HEK293T (cell line): Measurements from ENCODE around the gene RSF1.

ENCODE experiments used
- ARNT ChIP-seq: fragments of 450-650 bp; IDR thresholded peaks from 2 replicates; pipeline ENCODE4 v1.6.1; 2017; ENCODE audit warnings: mild to moderate bottlenecking
- CTBP1 ChIP-seq: fragments of 450-650 bp; IDR thresholded peaks from 2 replicates; pipeline ENCODE4 v1.6.1; 2016; ENCODE audit warnings: borderline replicate concordance
- ELF4 ChIP-seq: fragments of 450-650 bp; IDR thresholded peaks from 2 replicates; pipeline ENCODE4 v1.6.1; 2017; ENCODE audit warnings: antibody characterized with exemption
- HDGF ChIP-seq: fragments of 450-650 bp; IDR thresholded peaks from 2 replicates; pipeline ENCODE4 v1.6.1; 2017; ENCODE audit warnings: antibody characterized with exemption, borderline replicate concordance
- L3MBTL2 ChIP-seq: fragments of 450-650 bp; conservative IDR thresholded peaks from 2 replicates; pipeline ENCODE4 v1.6.1; 2016; ENCODE audit warnings: mild to moderate bottlenecking
- LEF1 ChIP-seq: fragments of 450-650 bp; IDR thresholded peaks from 2 replicates; pipeline ENCODE4 v1.6.1; 2017; ENCODE audit warnings: mild to moderate bottlenecking, borderline replicate concordance
- SP1 ChIP-seq: fragments of 450-650 bp; IDR thresholded peaks from 2 replicates; pipeline ENCODE4 v1.6.1; 2017
- SUZ12 ChIP-seq: fragments of 450-650 bp; IDR thresholded peaks from 2 replicates; pipeline ENCODE4 v1.6.1; 2016; ENCODE audit warnings: mild to moderate bottlenecking
- TF ChIP-seq, protein P1 (sequence below): fragments of 450-650 bp; IDR thresholded peaks from 2 replicates; pipeline ENCODE4 v1.6.1; 2016

DNA sequence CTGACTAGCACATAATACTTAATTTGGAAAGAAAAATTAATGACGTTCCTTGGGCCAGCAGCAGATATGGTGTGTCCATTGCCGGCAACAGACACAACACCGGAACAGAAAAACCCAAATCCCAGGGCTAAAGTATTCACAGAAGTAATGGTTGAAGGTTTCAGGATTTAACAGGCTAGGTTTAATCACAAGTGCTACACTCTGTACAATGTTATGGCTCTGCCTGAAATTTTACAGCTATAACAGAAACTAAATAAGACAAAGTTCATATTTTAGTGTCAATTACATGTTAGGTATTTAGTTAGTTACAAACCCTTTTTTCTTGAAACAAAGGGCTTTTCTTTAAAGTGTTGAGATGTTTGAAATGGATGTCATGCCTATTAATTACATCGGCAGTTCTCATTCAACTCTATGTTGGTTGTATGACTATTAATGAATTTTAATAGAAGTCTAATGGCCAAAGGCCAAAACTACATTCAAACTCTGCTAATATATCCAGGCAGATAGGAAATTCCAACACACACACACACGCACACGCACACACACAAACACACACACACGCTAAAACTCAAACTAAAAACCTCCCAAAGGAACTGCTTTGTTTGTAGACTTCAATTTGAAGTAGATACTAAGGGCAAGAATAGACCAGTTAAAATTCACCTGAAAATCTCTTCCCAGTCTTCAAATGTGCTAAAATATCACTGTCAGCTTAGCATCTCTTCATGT lies 155.1 kb downstream of the RSF1 start:
- TF ChIP-seq, protein P1, sequence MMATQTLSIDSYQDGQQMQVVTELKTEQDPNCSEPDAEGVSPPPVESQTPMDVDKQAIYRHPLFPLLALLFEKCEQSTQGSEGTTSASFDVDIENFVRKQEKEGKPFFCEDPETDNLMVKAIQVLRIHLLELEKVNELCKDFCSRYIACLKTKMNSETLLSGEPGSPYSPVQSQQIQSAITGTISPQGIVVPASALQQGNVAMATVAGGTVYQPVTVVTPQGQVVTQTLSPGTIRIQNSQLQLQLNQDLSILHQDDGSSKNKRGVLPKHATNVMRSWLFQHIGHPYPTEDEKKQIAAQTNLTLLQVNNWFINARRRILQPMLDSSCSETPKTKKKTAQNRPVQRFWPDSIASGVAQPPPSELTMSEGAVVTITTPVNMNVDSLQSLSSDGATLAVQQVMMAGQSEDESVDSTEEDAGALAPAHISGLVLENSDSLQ: no peak
- TF ChIP-seq L3MBTL2 (no peak), ELF4 (no peak), SP1 (no peak), LEF1 (no peak), CTBP1 (no peak), ARNT (no peak), SUZ12 (no peak), HDGF (no peak)
